ENCODE results near the gene CAMSAP1.
A peak's percentile ranks its signal among the peaks of the same experiment; 100 is the strongest.

Gene CAMSAP1

GRCh38 chr9:135812961-135813360, 94.4 kb downstream of the CAMSAP1 start:
- in situ Hi-C loops (cut with HindIII; ENCODE audit: low sequenced_read_pairs) = no loop called here
- TF ChIP-seq CTCF (IDR thresholded peaks at IDR 0.05; ENCODE audit: low read depth, low read length) = no peak
- no peak overlapping the region for H3K4me3 ChIP-seq (ENCODE audit: low read depth, low read length)
- no peak for DNase-seq (ENCODE audit: low read depth, low spot score)

GRCh38 chr9:135811801-135812200, 95.5 kb downstream of the CAMSAP1 start:
- TF ChIP-seq CTCF (IDR thresholded peaks at IDR 0.05; ENCODE audit: low read depth, low read length) = no peak

GRCh38 chr9:135810806-135811575, 96.4 kb downstream of the CAMSAP1 start:
- TF ChIP-seq CTCF (IDR thresholded peaks at IDR 0.05; ENCODE audit: low read depth, low read length) = no peak
- H3K4me3 ChIP-seq (ENCODE audit: low read depth, low read length) = no peak overlapping the region
- in situ Hi-C loops (cut with HindIII; ENCODE audit: low sequenced_read_pairs) = no loop called here
- no peak for DNase-seq (ENCODE audit: low read depth, low spot score)

More at GRCh38 chr9:135811801-135812200, 95.5 kb downstream of the CAMSAP1 start:
- no peak overlapping the region for H3K4me3 ChIP-seq (ENCODE audit: low read depth, low read length)
- in situ Hi-C loops (cut with HindIII; ENCODE audit: low sequenced_read_pairs) = no loop called here
- DNase-seq (ENCODE audit: low read depth, low spot score) = peak; percentile 12

- no peak overlapping the region for H3K4me3 ChIP-seq (ENCODE audit: low read depth, low read length)
- TF ChIP-seq CTCF (IDR thresholded peaks at IDR 0.05; ENCODE audit: low read depth, low read length) = no peak
- in situ Hi-C loops (cut with HindIII; ENCODE audit: low sequenced_read_pairs) = no loop called here
- peak; percentile 28 for DNase-seq (ENCODE audit: low read depth, low spot score)
These were observed 98.2 kb downstream of the CAMSAP1 start for GRCh38 chr9:135809166-135809565.

GRCh38 chr9:135805422-135806022, 101.8 kb downstream of the CAMSAP1 start:
- no peak for TF ChIP-seq CTCF (IDR thresholded peaks at IDR 0.05; ENCODE audit: low read depth, low read length)
- H3K4me3 ChIP-seq (ENCODE audit: low read depth, low read length) = no peak overlapping the region
- in situ Hi-C loops (cut with HindIII; ENCODE audit: low sequenced_read_pairs) = no loop called here
- DNase-seq (ENCODE audit: low read depth, low spot score) = no peak

GRCh38 chr9:135804581-135805421, 102.5 kb downstream of the CAMSAP1 start:
- DNase-seq (ENCODE audit: low read depth, low spot score) = peak; percentile 26
- peak; percentile 20 for TF ChIP-seq CTCF (IDR thresholded peaks at IDR 0.05; ENCODE audit: low read depth, low read length)
- in situ Hi-C loops (cut with HindIII; ENCODE audit: low sequenced_read_pairs) = no loop called here
- H3K4me3 ChIP-seq (ENCODE audit: low read depth, low read length) = no peak overlapping the region
